GM12892 (cell line): ENCODE data around the gene FAM174C.

ENCODE experiments used
- POLR2AphosphoS5 ChIP-seq: IDR thresholded peaks from 2 replicates; pipeline ENCODE4 v1.6.1; 2011; ENCODE audit warnings: low read depth, low read length, control low read depth
- TAF1 ChIP-seq: IDR thresholded peaks from 2 replicates; pipeline ENCODE4 v1.6.1; 2011; ENCODE audit warnings: low read depth, mild to moderate bottlenecking, control low read depth, low read length, borderline replicate concordance

DNA sequence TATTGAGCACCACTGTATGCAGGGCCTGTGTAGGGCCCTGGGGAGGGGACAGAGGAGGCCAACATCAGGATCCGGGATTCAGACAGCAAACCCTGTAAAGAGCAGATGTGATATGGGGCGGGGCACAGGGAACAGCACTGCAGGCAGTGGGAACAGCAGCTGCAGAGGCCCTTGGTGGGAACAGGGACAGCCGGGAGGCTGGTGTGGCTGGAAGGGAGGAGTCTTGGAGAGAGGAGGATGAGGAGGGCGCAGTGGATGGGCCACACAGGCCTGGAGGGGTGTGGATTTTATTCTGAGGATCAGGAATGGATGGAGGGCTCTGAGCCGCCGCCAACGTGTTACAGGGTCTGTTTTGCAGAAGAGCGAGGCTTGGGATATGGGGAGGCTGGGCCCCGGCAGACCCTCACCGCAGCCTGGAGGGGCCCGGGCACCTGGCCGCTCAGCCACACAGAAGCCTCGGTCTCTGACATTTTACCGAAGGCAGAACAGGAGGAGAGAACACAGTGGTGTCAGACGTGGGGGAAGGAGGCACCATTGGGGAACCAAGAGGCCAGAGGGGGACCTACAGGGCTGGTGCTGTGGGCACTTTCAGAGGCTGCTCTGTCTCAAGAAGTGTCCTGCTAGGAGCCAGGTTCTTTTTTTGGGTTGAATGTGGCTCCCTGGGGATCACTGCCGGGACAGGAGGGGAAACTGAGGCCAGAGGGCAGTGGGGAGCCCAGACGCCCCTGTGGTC is 17.3 kb downstream of the FAM174C start:
- no peak for TF ChIP-seq TAF1
- TF ChIP-seq POLR2AphosphoS5 = no peak
